Measurements from ENCODE around the gene RAVER1.
"Not testable (repeated sequence)": the region's sequence is repeated elsewhere in the genome, so short reads cannot be mapped to it uniquely, and the experiment has no call there.

The RAVER1 gene

DNA sequence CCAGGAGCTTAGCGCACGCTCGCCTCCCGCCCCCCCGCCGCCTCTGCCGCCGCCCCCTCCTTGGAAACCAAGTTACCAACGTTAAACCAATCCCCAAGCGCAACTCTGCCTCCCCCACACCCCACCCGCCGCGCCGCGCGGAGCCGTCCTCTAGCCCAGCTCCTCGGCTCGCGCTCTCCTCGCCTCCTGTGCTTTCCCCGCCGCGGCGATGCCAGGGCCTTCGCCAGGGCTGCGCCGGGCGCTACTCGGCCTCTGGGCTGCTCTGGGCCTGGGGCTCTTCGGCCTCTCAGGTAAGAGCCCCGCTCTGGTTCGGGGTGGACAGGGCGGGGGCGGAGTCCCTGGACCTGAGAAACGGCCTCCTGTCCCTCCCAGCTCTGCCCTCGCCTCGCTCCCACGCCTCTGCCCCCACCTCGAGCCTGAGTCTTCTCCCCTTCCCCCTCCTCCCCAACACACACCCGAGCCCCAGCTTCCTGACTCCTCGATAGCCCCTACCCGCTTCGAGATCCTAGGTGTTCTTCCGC lies 43.4 kb downstream of the RAVER1 start, which contains the start of gene ICAM5:
Gene ICAM5 (plus strand): TSS at position 117 of the 521 bp plus-strand sequence. CDS start 92 bp downstream, at position 209.
- no peak for DNase-seq

DNA sequence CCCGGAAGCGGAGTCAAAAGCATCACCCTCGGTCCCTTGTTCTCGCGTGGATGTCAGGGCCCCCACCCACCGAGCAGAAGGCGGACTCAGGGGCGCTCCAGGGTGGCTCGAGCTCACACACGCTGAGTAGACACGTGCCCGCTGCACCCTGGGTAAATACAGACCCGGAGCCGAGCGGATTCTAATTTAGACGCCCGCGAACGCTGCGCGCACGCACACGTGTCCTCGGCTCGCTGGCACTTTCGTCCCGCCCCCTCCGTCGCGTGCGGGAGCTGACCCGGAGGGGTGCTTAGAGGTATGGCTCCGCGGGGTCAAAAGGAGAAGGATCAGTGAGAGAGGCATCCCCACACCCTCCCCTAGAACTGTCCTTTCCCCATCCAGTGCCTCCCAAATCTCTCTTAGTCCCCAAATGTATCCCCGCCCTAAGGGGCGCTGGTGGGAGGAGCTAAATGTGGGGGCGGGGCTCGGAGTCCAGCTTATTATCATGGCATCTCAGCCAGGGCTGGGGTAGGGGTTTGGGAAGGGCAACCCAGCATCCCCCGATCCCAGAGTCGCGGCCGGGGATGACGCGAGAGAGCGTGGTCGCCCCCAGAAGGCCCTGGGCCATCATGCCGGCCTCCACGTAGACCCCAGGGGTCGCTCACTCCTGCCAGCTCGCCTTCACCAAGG lies 44.0 kb downstream of the RAVER1 start:
- peak; percentile 66 for DNase-seq

DNA sequence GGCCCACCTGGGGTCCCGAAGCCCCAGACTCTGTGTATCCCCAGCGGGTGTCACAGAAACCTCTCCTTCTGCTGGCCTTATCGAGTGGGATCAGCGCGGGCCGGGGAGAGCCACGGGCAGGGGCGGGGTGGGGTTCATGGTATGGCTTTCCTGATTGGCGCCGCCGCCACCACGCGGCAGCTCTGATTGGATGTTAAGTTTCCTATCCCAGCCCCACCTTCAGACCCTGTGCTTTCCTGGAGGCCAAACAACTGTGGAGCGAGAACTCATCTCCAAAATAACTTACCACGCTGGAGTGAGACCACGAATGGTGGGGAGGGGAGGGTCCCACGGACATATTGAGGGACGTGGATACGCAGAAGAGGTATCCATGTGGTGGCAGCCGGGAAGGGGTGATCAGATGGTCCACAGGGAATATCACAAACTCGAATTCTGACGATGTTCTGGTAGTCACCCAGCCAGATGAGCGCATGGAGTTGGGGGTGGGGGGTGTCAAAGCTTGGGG lies 44.6 kb downstream of the RAVER1 start:
- DNase-seq = no peak

- no peak for DNase-seq
Measured at GRCh38 chr19:10286803-10287737, 46.3 kb downstream of the RAVER1 start, which contains the start of gene ICAM4. TSS of gene ICAM4 (plus strand) at chr19:10286955. CDS start at chr19:10287013, 58 bp downstream.

GRCh38 chr19:10285393-10285792 lies 47.9 kb downstream of the RAVER1 start:
- no peak for DNase-seq

- DNase-seq = no peak
Measured at GRCh38 chr19:10284960-10285278, 48.4 kb downstream of the RAVER1 start.

GRCh38 chr19:10284065-10284959 lies 49.0 kb downstream of the RAVER1 start:
- DNase-seq = no peak

- DNase-seq = no peak
Measured at GRCh38 chr19:10283301-10284064, 49.8 kb downstream of the RAVER1 start.

GRCh38 chr19:10282043-10282442 lies 51.3 kb downstream of the RAVER1 start:
- not testable (repeated sequence) for DNase-seq

DNA sequence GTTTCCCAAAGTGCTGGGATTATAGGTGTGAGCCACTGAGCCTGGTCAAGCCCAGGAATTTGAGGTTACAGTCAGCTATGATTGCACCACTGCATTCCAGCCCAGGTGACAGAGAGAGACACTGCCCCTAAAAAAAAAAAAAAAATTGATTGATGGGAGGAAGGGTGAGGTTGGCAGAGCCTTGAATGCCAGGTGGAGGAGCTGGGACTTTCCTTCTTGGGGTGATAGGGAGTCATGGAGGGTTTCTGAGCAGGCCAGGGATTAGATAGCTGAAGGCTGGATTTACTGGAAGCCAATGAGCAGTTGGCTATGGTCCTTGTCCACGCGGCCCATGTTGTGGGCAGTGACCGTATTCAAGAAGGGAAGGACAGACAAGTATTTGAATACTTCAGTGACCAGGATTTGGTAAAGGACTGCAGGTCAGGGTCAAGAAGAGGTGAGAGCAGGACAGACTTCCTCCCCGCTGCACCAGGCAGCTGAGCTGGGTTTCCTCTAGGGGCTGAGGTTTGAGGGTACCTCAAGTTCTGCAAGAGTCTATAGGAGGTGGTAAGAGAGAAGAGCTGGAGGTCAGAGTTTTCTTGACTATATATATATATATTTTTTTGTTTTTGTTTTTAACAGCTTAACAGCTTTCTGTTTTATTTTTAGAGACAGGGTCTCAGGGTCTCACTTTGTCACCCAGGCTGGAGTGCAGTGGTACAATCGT lies 53.4 kb downstream of the RAVER1 start:
- DNase-seq = no peak

DNA sequence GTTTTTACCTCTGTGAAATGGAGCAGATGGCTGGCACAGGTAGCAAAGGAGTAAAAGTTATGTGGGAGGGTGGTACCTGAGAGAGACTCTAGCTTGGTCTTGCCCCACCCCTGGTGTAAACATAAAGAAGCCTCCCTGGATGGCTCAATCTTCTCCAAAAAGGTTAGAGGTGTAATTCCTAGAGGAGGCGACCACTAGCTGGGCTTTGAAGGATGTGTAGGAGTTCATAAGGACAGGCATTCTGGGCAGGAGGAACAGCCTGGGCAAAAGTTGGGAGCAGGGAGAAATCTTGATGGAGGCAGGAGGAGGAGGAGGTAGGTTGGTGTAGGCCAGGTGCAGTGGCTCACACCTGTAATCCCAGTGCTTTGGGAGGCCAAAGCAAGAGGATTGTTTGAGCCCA lies 54.4 kb downstream of the RAVER1 start:
- DNase-seq = no peak

- DNase-seq = no peak
Measured at GRCh38 chr19:10277795-10278589, 55.3 kb downstream of the RAVER1 start.

- no peak for DNase-seq
Measured at GRCh38 chr19:10274589-10274988, 58.7 kb downstream of the RAVER1 start.

DNA sequence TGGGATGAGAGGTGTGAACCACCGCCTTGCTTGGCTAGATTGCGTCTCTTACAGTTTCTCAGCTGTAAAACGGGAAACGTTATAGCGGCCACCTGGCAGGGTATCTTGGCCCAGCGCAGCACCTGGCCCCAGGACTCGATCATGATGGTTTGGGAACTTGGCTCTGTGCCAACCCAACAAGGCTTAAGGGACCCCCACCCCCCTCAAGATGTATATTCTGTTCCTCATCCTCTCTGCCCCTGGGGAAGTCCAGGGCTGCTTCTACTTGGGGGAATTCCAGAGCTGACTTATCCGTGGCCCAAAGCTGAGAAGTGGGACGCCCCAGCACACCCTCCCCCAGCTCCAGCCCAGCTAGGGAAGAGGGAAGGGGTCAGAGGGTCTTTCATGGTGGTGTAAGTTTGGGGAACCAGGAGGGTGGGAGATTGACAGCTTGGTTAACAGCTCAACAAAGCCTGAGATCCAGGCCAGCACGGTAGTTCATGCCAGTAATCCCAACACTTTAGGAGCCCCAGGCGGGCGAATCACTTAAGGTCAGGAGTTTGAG lies 61.7 kb downstream of the RAVER1 start:
- DNase-seq = peak; percentile 43

- DNase-seq = peak; percentile 75
Measured at GRCh38 chr19:10270616-10271394, 62.5 kb downstream of the RAVER1 start, which contains the start of gene ICAM1. TSS of gene ICAM1 (plus strand) at chr19:10271120. CDS start at chr19:10271160, 40 bp downstream.

DNA sequence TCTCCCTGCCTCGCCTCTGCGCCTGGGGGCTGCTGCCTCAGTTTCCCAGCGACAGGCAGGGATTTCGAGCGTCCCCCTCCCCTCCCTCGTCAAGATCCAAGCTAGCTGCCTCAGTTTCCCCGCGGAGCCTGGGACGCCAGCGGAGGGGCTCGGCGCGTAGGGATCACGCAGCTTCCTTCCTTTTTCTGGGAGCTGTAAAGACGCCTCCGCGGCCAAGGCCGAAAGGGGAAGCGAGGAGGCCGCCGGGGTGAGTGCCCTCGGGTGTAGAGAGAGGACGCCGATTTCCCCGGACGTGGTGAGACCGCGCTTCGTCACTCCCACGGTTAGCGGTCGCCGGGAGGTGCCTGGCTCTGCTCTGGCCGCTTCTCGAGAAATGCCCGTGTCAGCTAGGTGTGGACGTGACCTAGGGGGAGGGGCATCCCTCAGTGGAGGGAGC lies 63.1 kb downstream of the RAVER1 start:
- DNase-seq = peak; percentile 83

DNA sequence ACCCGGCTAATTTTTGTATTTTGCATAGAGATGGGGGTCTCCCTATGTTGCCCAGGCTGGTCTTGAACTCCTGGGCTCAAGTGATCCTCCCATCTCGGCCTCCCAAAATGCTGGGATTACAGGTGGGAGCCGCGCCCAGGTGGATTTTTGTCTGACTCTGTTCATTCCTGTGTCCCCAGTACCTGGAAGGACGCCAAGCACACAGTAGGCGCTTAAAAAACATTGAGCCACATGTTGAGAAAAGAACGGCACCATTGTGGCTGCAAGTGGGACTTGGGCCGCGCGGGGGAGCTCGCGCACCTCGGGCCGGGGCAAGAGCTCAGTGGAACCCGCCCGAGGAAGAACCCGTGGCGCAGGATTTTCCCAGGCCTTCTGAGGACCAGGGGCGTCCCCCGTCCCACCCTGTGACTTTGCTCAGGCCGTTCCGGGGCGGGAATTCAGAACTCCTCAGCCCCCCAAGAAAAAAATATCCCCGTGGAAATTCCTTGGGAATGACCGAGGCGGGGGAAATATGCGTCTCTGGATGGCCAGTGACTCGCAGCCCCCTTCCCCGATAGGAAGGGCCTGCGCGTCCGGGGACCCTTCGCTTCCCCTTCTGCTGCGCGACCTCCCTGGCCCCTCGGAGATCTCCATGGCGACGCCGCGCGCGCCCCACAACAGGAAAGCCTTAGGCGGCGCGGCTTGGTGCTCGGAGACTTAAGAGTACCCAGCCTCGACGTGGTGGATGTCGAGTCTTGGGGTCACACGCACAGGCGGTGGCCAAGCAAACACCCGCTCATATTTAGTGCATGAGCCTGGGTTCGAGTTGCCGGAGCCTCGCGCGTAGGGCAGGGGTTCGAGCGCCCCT lies 63.8 kb downstream of the RAVER1 start:
- peak; percentile 96 for DNase-seq

DNA sequence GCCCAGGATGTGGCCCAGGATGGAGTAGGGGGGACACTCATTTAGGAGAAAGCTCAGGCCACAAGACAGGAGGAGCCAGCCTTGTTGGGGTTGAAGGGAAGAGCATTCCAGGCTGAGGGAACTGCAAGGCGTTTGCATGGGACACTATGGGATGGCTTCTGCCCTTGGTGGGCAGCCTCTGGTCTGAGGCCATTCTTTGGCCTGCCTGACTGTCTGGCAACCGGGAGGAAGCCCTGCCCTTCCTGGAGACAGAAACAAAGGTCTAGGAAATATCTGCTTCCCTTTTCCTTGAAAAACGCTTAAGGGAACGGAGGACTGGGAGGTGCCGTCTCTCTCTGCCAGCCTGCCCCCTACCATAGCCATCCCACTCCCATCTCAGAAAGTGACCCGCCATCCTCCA lies 65.3 kb downstream of the RAVER1 start:
- no peak for DNase-seq
